HG03520 (cell line): ENCODE results near the gene MSRB1.
"Not testable (repeated sequence)": the region's sequence is repeated elsewhere in the genome, so short reads cannot be mapped to it uniquely, and the experiment has no call there.

Experiments
- ATAC-seq: cut with Tn5 transposase; IDR thresholded peaks from one replicate; pipeline ENCODE4 v1.9.1; 2021; ENCODE audit warnings: mild to moderate bottlenecking, moderate library complexity; ENCODE audit not compliant: unreplicated experiment

The MSRB1 gene

DNA sequence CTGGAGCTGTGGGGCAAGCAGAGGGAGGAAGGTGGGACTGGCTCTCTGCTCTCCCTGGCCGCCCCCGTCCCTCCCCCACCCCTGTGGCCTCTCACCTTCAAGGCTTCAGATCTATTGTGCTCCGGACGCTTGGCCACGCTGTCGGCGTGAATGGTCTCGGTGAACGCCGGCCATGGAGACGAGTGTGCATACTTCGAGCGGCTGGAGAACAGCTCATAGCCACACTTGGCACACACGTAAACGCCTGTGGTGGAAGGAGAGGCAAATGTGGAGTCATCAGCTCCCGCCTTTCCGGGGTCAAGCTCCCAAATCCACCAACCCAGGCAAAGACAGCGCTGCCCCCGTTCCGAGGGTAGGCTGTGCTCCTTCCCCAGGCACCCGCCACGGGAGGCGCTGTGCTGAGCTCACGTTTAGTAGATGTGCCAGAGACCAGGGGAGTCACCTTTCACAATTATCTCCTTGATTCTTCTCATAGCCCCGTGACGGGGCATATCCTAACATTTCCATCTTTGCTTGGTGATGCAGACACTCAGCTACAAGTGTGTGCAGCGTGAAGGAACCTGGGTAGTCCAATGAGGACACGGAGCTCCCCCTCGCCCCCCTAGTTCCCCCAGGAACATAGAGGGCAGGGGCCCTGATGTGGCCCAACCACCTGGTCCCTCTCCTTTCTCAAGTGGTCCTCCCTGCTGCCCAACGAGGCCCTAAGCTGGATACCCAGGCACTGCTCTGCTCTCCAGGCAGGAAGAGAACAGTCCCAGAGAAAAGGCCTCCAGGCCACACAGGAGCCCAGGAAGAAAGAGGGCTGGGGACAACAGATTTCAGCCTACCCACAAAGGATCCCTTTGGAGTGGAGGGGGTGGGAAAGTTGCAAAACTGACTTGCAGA is 1.6 kb downstream of the MSRB1 start:
- no peak for ATAC-seq

DNA sequence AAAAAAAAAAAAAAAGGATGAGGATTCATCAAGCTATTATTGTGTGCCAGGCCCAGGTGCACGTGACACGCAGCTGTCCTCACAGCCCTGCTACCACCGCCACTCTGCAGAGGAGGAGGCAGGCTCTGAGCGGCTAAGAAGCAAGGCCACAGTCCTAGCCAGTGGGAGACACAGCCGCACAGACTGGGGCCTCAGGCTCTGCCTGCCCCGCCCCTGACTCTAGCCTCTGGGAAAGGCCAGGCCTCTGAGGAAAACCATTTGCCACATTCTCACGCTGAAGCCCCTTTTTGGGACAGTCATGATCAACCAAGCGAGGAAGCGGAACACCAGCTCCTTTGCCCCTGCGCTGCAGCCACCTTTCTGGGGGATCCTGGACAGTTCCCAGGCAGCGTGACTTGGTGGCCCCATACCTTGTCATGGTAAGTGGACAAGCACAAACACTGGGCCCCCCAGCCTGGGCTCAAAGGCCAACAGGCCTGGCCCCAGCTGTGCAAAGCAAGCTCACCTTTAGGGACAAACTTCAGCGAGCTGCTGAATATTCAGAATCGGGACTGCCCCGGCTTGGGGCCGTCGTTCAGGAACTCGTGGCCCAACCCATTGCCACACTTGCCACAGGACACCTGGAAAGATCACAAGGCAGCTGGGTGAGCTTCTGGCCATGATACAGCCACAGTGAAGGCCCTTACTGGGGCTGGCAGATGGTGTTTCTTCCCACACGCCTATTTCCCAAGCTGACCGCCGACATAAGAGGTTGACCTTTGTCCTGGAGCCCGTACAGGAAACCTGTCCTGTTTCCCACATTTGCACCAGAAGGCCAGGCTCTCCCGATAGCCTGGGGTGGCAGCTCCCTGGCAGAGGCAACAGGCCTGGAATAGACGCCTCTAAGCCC is 2.5 kb downstream of the MSRB1 start:
- ATAC-seq = no peak

DNA sequence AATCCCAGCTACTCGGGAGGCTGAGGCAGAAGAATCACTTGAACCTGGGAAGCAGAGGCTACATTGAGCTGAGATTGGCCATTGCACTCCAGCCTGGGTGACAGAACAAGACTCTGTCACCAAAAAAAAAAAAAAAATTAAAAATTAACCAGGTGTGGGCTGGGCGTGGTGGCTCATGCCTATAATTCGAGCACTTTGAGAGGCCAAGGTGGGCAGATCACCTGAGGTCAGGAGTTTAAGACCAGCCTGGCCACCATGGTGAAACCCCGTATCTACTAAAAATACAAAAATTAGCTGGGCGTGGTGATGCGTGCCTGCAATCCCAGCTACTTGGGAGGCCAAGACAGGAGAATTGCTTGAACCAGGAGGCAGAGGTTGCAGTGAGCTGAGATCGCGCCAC is 3.2 kb downstream of the MSRB1 start:
- not testable (repeated sequence) for ATAC-seq

DNA sequence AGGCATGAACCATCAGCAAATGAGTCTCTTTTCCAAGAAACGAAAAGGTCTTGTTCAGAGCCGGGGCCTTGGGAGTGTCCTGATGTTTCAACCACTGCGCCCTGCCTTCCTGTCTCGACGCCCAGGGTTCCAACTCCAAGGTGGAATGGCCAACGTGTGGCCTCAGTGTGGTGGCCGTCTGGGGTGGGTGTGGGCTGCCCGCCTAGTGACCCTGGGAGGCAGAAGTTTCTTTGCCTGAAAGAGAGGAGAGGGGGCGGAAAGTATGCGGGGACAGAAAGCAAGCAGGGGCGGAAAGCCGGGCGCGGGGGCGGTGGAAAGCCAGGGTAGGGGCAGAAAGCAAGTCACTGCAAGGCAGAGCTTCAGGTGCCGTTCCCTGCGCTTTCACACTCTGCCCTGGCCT is 4.1 kb downstream of the MSRB1 start:
- no peak for ATAC-seq

DNA sequence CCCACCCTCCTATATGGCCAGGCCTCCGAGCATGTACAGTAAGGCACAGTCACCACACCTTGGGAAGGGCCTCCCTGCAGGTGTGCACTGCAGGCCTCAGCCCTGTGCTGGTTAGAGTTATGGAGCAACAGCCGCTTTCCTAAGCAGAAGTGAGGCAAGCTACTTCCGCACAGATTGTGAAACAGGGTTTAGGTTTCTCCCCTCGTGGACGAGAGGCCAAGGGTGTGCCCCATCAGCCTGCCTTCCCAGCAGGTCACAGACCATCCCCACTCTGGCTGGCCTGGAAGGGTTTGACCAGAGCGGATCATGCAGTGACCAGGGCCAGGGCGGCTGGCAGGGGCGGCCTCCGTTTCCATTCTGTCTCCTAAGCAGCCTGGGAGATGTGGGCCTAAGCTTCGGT is 4.7 kb downstream of the MSRB1 start:
- no peak for ATAC-seq

DNA sequence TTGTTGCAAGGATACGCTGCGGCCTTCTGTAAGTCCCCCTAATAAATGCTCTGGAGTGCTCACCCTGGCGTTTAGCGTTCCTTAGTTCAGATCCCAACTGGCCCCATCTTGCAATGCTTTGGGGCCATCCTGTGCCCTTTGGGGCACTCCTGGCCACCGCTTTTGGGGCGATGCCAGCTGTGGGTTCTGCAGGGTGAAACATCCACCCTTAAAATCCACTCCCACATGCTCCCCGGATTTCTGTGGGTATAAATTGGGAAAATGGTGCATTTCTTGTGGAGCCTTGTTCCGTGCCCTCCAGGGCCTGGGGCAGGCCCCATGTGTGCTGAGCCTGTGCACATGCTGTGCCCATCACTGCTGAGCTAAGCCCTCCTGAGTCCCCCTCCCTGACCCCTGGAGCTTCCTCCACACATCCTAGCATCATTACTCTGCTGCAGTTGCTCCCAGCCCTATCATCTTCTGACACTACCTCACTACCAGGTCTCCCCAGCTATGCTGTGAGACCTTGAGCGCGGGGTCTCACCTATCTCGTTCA is 6.0 kb downstream of the MSRB1 start:
- no peak for ATAC-seq

DNA sequence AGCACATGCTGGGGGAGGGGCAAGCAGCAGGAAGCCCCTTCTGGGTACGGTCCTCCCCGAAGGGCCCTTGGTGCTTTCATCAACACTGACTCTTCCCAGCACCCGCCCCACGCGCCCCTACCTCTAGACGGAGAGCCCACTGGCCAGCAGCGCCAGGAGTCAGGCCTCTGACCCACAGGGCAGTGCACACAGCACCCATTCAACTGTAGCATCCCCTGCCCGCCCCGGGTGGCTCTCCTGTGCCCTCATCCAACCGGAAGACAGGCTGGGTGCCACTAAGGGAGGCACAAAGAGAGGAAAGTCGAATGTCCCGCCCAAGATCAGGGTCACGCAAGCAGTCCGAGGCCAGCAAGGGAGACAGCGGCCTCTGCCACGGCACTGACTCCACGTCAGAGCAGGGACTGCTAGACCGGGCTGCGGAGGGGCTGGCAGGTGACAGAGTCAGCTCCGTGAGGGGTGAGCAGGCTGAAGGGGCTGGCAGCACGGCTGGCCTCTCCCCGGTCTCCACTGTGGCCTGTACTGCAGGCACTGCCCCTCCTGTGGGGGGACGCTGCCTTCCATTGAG is 9.8 kb downstream of the MSRB1 start:
- ATAC-seq = no peak

DNA sequence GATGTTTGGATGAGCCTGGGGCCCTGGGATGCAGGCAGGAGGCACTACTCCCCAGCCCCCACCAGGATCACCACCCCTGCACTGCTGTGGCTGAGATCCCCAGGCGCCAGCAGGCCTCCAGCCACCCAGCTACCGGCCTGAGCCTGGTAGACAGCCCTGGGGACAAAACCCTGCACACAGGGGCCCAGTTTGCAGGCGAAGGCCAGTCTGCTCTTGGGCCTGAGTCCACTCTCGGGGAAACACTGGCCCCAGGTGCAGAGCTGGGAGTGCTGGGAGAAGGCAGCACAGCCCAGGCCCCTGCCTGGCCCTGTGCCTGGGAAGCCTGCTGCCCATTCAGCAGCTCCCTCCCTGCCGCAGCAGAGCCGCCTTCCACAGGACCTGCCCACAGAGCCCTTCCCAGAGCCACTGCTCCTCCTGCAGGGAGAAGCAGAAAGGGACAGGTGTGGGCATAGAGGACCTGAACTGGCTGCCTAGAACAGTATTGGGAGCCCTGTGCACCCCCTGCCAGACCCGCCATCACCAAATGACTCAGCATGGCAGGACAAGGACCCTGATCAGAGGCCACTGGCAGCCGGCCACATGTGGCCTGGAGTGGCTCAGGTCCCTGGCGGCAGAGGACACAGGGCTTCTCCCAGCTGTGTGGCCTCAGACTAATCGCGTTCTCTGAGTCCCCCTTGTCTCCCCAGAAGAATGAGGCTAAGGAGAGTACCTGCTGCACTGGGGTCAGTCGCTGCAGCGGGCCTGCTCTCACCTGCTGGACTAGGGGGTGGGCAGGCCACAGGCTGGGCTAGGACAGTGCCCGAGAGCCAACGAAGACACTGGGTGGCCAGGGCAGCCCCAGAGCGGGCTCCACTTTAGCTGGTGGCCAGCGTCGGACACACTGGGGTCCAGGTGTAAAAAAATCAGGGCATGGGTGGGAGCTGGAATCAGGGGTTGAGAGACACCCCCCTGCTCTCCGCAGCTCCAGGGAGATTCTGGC is 10.7 kb downstream of the MSRB1 start:
- no peak for ATAC-seq

DNA sequence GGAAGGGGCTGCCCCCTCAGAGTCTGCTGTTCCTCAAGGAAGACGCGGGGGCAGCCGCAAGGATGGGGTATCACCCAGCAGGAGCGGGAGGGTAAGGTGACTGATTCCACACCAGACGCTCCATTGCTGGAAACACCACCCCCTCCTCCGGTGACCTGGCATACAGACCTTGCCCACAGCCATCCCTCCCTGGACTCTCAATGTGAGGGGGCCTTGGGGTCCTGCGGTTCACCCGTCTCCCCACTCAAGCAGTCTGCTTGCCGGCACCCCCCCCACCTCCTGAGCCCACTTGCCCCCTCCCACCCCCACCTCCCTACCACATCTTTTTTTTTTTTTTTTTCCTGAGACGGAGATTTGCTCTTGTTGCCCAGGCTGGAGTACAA is 12.7 kb downstream of the MSRB1 start:
- ATAC-seq = no peak

DNA sequence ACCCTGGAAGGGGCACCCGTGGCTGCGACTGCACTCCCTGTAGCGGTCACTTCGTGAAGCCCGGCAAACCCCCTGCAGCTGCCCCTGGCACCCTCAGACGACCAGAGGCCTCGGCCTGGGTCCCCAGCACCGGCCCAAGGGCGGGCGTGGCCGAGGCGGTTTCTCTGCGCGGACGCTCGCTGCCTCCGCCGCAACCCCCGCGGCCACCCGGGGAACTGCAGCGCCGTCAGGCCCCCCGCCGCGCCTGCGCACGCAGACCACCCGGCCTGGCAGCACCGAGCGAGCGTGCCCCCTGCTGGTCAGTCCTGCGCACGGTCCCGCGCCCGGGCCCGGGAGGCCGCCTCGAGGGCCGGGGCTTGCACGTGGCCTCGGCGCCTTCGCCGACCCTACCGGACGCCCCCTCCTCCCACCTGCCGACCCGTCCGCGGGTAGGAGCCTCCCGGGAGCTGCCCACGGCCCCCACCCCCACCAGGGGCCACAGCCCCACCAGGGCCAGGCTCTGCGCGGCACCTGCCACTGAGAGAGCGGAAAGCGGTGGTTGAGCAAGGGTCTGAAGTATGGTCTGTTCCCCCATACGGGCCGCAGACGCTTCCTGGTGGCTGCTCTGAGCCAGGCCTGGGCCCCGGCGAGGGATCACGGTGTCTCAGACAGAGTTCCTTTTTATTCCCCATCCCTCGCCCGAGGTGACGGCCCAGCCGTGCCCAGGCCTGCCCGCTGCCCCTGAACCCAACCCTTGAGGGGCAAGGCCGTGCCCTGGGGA is 13.2 kb downstream of the MSRB1 start:
- peak; percentile 76 for ATAC-seq

DNA sequence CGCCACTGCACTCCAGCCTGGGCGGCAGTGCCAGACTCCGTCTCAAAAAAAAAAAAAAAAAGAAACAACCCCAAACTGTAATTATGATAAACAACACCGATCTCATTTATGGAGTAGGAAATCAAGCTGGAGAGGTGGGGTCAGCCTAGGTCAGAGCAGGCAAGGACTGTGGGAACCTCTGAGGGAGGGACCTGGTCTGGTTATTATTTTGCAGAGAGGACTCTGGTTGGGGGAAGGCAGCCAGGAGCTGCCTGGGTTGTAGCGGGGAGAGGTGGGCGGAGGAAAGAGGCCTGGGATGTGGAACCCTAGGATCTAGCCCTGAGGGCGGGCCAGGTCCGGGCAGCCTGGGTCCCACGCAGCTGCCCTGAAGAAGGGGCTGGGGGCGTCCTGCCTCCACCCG is 13.9 kb downstream of the MSRB1 start:
- ATAC-seq = no peak

DNA sequence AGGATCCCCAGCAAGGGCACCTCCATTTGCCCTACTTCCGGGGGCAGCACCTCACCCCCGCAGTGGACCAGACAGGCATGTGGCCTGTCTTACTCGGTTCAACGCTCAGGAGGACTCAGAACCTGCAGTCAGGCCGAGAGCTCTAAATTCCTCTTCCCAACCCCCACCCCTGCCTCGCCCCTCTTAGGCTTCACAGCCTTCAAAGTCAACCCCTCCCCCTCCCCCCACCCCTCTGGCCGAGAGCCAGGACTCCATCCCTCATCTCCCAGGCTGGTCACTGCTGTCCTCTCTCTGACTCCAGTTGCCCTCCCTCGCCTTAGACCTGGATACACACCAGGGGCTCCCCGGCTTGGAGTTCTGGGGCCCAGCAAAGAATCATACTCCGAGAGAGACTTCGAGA is 16.7 kb downstream of the MSRB1 start:
- no peak for ATAC-seq

DNA sequence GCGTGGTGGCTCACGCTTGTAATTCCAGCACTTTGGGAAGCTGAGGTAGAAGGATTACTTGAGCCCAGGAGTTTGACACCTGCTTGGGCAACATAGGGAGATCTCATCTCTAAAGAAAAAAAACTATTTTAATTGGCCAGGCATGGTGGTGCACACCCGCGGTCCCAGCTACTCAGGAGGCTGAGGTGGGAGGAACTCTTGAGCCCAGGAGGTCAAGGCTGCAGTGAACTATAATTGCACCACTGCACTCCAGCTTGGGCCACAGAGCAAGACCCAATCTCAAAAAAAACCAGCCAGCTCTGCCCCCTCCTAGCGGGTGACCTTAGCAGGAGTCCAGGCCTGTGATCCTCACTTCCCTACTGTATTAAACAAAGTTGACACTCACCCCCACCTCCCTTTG is 18.9 kb downstream of the MSRB1 start:
- no peak for ATAC-seq

DNA sequence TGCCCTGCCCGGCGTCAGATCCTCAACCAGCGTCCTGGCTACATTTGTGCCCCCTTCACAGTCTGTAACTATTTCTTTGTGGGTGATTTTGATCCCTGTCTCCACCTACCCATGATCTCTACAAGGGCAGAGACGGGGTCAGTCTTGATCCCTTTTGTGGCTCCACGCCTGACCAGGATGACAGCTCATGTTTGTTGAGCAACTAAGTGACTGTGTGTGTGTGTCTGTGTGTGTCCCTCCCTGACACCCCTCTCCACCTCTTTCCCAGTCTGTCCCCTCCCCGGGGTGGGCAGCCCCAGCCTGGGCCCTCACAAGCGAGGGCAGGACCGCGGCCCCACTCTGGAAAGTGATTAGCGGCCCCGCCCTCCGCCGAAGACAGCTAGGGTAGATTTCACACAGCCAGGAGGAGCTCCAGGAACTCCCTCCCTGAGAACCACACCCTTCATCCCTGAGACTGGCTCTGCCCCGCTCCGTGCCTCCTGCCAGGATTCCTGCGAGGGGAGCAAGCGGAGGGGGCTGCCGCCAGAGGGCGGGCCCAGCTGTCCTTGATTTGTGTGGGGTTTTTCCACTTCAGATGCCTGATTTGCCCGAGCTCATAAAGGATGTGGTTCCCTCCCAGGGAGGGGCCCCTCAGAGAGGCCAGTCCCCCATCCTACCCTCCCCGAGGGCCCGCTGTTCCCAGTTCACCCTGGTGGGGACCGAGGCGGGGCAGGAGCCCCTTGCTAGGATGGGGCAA is 19.5 kb downstream of the MSRB1 start:
- ATAC-seq = no peak

DNA sequence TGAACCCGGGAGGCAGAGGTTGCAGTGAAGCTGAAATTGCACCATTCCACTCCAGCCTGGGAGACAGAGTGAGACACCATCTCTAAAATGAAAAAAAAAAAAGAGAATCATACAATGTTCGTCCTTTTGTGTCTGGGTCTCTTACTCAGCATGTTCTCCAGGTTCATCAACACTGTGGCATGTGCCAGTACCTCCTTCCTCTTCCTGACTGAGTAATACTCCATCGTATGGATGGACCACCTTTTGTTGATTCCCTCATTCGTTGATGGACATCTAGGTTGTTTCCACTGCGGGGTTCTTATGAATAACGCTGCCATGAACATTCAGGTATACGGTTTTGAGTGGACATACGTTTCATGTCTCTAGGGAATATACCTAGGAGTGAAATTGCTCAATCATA is 20.6 kb downstream of the MSRB1 start:
- ATAC-seq = no peak

DNA sequence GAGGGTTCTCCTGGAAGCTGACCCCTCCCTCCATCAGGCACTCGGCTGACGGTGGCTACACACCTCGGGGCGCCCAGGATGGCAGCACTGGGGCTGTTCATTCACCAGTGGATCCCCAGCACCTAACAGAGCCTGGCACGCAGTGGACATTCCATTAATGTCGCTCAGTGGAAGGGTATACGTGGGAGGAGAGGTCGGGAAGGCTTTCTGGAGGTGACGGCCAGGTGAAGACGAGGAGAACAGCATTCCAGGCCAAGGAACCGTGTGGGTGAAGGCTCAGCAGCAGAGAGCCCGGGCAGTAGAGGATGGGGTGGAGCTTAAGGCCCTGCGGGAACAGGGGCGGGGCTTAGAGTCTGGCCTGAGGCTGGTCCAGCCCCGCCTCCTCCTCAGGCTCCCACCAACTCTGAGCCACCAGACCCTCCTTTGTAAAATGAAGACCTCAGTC is 22.2 kb downstream of the MSRB1 start:
- ATAC-seq = no peak

DNA sequence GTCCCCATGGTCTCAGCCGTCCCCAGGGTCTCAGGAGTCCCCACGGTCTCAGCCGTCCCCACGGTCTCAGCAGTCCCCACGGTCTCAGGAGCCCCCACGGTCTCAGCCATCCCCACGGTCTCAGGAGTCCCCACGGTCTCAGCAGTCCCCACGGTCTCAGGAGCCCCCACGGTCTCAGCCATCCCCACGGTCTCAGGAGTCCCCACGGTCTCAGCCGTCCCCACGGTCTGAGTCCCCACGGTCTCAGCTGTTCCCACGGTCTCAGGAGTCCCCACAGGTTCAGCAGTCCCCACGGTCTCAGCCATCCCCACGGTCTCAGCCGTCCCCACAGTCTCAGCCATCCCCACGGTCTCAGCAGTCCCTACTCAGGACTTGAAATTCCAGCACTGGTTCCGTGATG is 22.9 kb downstream of the MSRB1 start:
- ATAC-seq = not testable (repeated sequence)

DNA sequence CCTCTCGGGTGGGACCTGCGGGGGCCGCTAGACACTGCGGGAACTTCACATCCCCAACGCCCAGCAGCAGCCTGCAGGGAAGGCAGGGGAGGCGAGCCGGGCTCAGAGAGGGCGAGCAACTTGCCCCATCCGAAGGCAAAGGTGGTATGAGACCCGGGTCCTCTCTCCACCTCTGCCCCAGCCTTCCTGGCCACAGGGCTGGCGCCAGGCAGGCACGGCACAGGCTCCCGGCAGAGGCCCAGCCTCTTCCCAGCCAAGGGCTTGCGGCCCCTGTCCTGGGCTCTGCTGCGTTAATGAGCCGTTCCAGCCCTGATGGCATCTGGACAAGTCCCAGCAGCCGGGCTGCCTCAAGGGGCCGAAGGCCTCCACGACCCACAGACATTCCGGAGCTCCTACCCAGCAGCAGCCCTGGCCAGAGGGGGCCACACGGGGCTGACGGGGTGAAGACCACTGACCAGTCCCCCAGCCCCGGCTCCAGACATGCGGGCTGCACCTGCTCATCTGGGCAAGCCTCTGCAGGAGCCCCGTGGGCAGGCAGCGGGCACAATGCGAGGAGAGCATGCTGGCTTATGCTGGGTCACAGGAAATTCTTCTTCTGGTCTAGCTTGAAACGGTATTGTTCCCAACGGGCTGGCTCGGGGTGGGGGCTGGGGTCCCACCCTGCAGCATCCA is 23.5 kb downstream of the MSRB1 start:
- ATAC-seq = no peak
